ENCODE measurements around the gene UGT1A4. TPM values are rescaled to one million over a fixed set of nuclear protein-coding genes. Genes with fewer than 3 reads are reported as not detected.

Gene UGT1A4
- total RNA-seq, 1 experiment from 2014 or later: 0.12 TPM

DNA sequence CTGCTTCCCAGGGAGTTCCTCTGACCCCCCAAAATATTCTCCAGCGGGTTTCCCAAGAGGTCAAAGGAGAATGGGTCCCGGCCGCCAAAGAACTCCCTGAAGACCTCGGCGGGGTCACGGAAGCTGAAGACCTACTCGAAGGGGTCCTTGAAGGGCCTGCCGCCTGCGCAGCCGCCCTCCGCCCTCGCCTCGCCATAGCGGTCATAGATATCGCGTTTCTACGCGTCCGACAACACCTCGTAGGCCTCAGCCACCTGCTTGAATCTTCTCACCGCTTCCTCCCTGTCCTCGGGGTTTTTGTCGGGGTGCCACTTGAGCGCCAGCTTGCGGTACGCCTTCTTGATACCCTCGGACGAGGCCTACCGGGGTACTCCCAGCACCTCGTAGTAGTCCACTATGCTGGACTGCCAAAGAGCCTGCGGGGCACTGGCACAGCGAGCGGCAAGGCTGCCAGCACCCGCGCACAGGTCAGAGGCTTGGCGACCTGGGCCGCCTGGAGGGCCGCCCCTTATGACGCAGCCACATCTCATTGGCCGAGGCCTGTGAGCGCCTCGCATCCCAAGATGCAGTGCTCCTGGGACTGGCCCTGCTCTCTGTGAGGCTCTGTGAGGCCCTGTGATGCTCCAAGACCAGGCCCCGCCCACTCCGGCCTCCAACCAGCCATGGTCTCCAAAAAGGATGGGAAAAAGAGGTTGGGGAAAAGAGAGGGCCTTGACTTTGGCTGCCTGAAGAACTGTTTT, 36.5 kb downstream of the UGT1A4 start:
- H3K36me3 ChIP-seq (ENCODE audit: control insufficient read depth in 1 of 2, insufficient read depth in 2 of 2, low read length in 2 of 2): no peaks in the 10 kb centered on the region
- H3K27me3 ChIP-seq (ENCODE audit: insufficient read depth, low read length): no peaks in the 10 kb centered on the region
- H3K4me1 ChIP-seq (ENCODE audit: control insufficient read depth in 1 of 2, insufficient read depth in 2 of 2, low read length in 2 of 2): no peaks in the 10 kb centered on the region
- no peak overlapping the region for H3K4me2 ChIP-seq (ENCODE audit: low read length)
- no peak overlapping the region for H3K4me3 ChIP-seq (replicated peaks in 1 of 2; ENCODE audit: low read depth in 1 of 2, low read length in 2 of 2)
- CTCF ChIA-PET: no interaction called here
- H4K20me1 ChIP-seq (ENCODE audit: insufficient read depth): no peaks in the 10 kb centered on the region
- no peak for DNase-seq (ENCODE audit: low read depth, low spot score)
- POLR2A ChIA-PET: no interaction called here
- RAD21 ChIA-PET (ENCODE audit: low non-redundant PET in 1 of 2, low total read pairs in 2 of 2, uncharacterized antibody in 2 of 2, unreplicated experiment in 2 of 2): no interaction called here
- TF ChIP-seq, protein P1, sequence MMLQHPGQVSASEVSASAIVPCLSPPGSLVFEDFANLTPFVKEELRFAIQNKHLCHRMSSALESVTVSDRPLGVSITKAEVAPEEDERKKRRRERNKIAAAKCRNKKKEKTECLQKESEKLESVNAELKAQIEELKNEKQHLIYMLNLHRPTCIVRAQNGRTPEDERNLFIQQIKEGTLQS (IDR thresholded peaks at IDR 0.05): no peak
- TF ChIP-seq, protein P2, sequence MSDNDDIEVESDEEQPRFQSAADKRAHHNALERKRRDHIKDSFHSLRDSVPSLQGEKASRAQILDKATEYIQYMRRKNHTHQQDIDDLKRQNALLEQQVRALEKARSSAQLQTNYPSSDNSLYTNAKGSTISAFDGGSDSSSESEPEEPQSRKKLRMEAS (IDR thresholded peaks at IDR 0.05): no peak
- TF ChIP-seq ELF1 (IDR thresholded peaks at IDR 0.05; ENCODE audit: borderline replicate concordance, low read depth): no peak
- TF ChIP-seq EZH2phosphoT487 (IDR thresholded peaks at IDR 0.05; ENCODE audit: borderline replicate concordance): no peak
- TF ChIP-seq SP1 (IDR thresholded peaks at IDR 0.05; ENCODE audit: low read depth): no peak
- no peak for TF ChIP-seq POLR2A (IDR thresholded peaks at IDR 0.05; ENCODE audit: borderline replicate concordance, extremely low read depth, insufficient read depth, insufficient read length)
- no peak for TF ChIP-seq ZNF274 (IDR thresholded peaks at IDR 0.05; ENCODE audit: low read depth, low read length)
- TF ChIP-seq CBX3 (IDR thresholded peaks at IDR 0.05; ENCODE audit: low read depth): no peak
- TF ChIP-seq JUND (IDR thresholded peaks at IDR 0.05): no peak
- TF ChIP-seq EZH2 (IDR thresholded peaks at IDR 0.05): no peak
- TF ChIP-seq SIN3A (IDR thresholded peaks at IDR 0.05; ENCODE audit: low read depth): no peak
- TF ChIP-seq, protein P3, sequence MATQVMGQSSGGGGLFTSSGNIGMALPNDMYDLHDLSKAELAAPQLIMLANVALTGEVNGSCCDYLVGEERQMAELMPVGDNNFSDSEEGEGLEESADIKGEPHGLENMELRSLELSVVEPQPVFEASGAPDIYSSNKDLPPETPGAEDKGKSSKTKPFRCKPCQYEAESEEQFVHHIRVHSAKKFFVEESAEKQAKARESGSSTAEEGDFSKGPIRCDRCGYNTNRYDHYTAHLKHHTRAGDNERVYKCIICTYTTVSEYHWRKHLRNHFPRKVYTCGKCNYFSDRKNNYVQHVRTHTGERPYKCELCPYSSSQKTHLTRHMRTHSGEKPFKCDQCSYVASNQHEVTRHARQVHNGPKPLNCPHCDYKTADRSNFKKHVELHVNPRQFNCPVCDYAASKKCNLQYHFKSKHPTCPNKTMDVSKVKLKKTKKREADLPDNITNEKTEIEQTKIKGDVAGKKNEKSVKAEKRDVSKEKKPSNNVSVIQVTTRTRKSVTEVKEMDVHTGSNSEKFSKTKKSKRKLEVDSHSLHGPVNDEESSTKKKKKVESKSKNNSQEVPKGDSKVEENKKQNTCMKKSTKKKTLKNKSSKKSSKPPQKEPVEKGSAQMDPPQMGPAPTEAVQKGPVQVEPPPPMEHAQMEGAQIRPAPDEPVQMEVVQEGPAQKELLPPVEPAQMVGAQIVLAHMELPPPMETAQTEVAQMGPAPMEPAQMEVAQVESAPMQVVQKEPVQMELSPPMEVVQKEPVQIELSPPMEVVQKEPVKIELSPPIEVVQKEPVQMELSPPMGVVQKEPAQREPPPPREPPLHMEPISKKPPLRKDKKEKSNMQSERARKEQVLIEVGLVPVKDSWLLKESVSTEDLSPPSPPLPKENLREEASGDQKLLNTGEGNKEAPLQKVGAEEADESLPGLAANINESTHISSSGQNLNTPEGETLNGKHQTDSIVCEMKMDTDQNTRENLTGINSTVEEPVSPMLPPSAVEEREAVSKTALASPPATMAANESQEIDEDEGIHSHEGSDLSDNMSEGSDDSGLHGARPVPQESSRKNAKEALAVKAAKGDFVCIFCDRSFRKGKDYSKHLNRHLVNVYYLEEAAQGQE (IDR thresholded peaks at IDR 0.05; ENCODE audit: low read depth): no peak
- no peak for TF ChIP-seq FOSL1 (IDR thresholded peaks at IDR 0.05; ENCODE audit: low read depth)
- no peak for TF ChIP-seq YY1 (IDR thresholded peaks at IDR 0.05; ENCODE audit: extremely low read depth, insufficient replicate concordance, low read depth, low read length)
- no peak for TF ChIP-seq EGR1 (IDR thresholded peaks at IDR 0.05; ENCODE audit: low read depth)
- TF ChIP-seq POLR2AphosphoS5 (IDR thresholded peaks at IDR 0.05; ENCODE audit: low read depth, low read length): no peak
- TF ChIP-seq CEBPB (IDR thresholded peaks at IDR 0.05; ENCODE audit: low read depth): no peak
- TF ChIP-seq CTCF (IDR thresholded peaks at IDR 0.05 in 2 of 3, conservative IDR thresholded peaks at IDR 0.05 in 1 of 3; ENCODE audit: borderline replicate concordance in 1 of 3, insufficient read depth in 1 of 3, low read depth in 2 of 3, low read length in 2 of 3): no peak
- H3K27ac ChIP-seq (ENCODE audit: low read depth, low read length): no peak overlapping the region
- no peaks in the 10 kb centered on the region for H3K9me3 ChIP-seq (ENCODE audit: control insufficient read depth in 1 of 2, insufficient read depth in 1 of 2, low read depth in 1 of 2, low read length in 2 of 2)
- no TSS peak for BruUV-seq (replicated peaks)
- no peaks in the 10 kb centered on the region for H3K79me2 ChIP-seq (ENCODE audit: insufficient read depth, low read length)
- no peaks in the 10 kb centered on the region for H3K9me2 ChIP-seq (ENCODE audit: insufficient read depth)
- H3K9ac ChIP-seq (ENCODE audit: low read length): no peak overlapping the region
- ATAC-seq: no peak
- no peak overlapping the region for H2AFZ ChIP-seq (ENCODE audit: low read depth, low read length, poor library complexity, severe bottlenecking)
- intact Hi-C loops (cut with micrococcal nuclease): no loop called here

All from HCT116 (cell line).